ENCODE data around the gene STK10.

- TF ChIP-seq POLR2A (IDR thresholded peaks at IDR 0.05; ENCODE audit: borderline replicate concordance, extremely low read depth, insufficient read depth, insufficient read length) (no peak), CTCF (IDR thresholded peaks at IDR 0.05 in 2 of 3, conservative IDR thresholded peaks at IDR 0.05 in 1 of 3; ENCODE audit: borderline replicate concordance in 1 of 3, insufficient read depth in 1 of 3, low read depth in 2 of 3, low read length in 2 of 3) (no peak), MAX (IDR thresholded peaks at IDR 0.05) (no peak)
Observed at GRCh38 chr5:172091956-172092732, 95.9 kb downstream of the STK10 start.
